Chondrocyte (in vitro differentiated cells): ENCODE data around the gene AHNAK. TPM values are rescaled to one million over a fixed set of nuclear protein-coding genes. Genes with fewer than 3 reads are reported as not detected.

ENCODE experiments used
- DNase-seq: peaks from one replicate; pipeline ENCODE4 v3.0.0; 2021; ENCODE audit warnings: mixed read lengths, low spot score
- H3K27ac Mint-ChIP-seq: one replicate; pipeline ENCODE4 v1.8.0; 2021; ENCODE audit warnings: mild to moderate bottlenecking, moderate library complexity, mixed read lengths; ENCODE audit not compliant: unreplicated experiment
- H3K27me3 Mint-ChIP-seq: 2 replicates; pipeline ENCODE4 v1.8.0; 2021; ENCODE audit warnings: low read depth, mixed read lengths
- H3K36me3 Mint-ChIP-seq: 2 replicates; pipeline ENCODE4 v1.8.0; 2021; ENCODE audit warnings: low read depth, mixed read lengths
- H3K4me1 Mint-ChIP-seq: 2 replicates; pipeline ENCODE4 v1.8.0; 2021; ENCODE audit warnings: low read depth, mild to moderate bottlenecking, mixed read lengths
- H3K4me3 Mint-ChIP-seq: one replicate; pipeline ENCODE4 v1.8.0; 2021; ENCODE audit warnings: mild to moderate bottlenecking, moderate library complexity, mixed read lengths; ENCODE audit not compliant: unreplicated experiment
- H3K9me3 Mint-ChIP-seq: 2 replicates; pipeline ENCODE4 v1.8.0; 2021; ENCODE audit warnings: low read depth, mixed read lengths
- total RNA-seq: library from RNA; stranded (reverse); gene quantifications from 3 replicates; pipeline ENCODE4 v1.2.1, GENCODE V29; 2021
- TF ChIP-seq, protein P1 (sequence below): fragments of 200-600 bp; sonication (generic); IDR thresholded peaks from 2 replicates; pipeline ENCODE4 v1.5.0; 2021; ENCODE audit warnings: antibody characterized with exemption, mild to moderate bottlenecking, moderate library complexity

AHNAK gene
- total RNA-seq, 1 donor from 2014 or later, result 514 TPM

GRCh38 chr11:62505440-62506091 lies 41.0 kb downstream of the AHNAK start:
- H3K36me3 Mint-ChIP-seq, result no peaks in the 10 kb centered on the region
- H3K4me1 Mint-ChIP-seq, result peaks cover 36% of the 10 kb centered on the region
- no peak for DNase-seq
- H3K27me3 Mint-ChIP-seq, result no peaks in the 10 kb centered on the region
- H3K27ac Mint-ChIP-seq, result no peak overlapping the region
- no peaks in the 10 kb centered on the region for H3K9me3 Mint-ChIP-seq
- TF ChIP-seq, protein P1, sequence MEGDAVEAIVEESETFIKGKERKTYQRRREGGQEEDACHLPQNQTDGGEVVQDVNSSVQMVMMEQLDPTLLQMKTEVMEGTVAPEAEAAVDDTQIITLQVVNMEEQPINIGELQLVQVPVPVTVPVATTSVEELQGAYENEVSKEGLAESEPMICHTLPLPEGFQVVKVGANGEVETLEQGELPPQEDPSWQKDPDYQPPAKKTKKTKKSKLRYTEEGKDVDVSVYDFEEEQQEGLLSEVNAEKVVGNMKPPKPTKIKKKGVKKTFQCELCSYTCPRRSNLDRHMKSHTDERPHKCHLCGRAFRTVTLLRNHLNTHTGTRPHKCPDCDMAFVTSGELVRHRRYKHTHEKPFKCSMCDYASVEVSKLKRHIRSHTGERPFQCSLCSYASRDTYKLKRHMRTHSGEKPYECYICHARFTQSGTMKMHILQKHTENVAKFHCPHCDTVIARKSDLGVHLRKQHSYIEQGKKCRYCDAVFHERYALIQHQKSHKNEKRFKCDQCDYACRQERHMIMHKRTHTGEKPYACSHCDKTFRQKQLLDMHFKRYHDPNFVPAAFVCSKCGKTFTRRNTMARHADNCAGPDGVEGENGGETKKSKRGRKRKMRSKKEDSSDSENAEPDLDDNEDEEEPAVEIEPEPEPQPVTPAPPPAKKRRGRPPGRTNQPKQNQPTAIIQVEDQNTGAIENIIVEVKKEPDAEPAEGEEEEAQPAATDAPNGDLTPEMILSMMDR, result no peak
- H3K4me3 Mint-ChIP-seq, result no peak overlapping the region

DNA sequence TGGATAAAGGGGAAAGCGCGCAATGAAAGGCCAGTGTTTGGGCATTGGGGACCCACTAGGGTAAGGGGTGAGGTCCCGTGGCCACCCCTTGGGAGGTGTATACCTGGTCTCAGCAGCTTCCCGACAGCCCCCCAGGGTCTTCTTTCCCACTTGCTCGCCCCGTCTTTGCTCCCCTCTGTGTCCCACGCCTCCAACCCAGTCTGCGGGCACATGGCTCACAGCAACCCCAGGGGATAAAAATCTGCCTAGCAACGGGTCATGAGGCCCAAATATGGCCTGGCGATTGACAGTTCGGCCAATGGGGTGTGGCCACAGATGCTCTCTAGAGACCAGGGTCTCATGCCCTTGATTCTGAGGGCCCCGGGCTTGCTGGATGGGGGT lies 41.6 kb downstream of the AHNAK start:
- Mint-ChIP-seq H3K36me3 (no peaks in the 10 kb centered on the region), H3K27me3 (no peaks in the 10 kb centered on the region), H3K27ac (no peak overlapping the region), H3K4me1 (peaks cover 36% of the 10 kb centered on the region), H3K4me3 (no peak overlapping the region), H3K9me3 (no peaks in the 10 kb centered on the region)
- no peak for DNase-seq
- TF ChIP-seq, protein P1, result no peak

GRCh38 chr11:62504158-62504973 lies 42.2 kb downstream of the AHNAK start:
- DNase-seq, result no peak
- H3K27me3 Mint-ChIP-seq, result no peaks in the 10 kb centered on the region
- TF ChIP-seq, protein P1, result no peak
- H3K27ac Mint-ChIP-seq, result no peak overlapping the region
- no peaks in the 10 kb centered on the region for H3K36me3 Mint-ChIP-seq
- no peak overlapping the region for H3K4me3 Mint-ChIP-seq
- no peaks in the 10 kb centered on the region for H3K9me3 Mint-ChIP-seq
- peaks cover 36% of the 10 kb centered on the region for H3K4me1 Mint-ChIP-seq

DNA sequence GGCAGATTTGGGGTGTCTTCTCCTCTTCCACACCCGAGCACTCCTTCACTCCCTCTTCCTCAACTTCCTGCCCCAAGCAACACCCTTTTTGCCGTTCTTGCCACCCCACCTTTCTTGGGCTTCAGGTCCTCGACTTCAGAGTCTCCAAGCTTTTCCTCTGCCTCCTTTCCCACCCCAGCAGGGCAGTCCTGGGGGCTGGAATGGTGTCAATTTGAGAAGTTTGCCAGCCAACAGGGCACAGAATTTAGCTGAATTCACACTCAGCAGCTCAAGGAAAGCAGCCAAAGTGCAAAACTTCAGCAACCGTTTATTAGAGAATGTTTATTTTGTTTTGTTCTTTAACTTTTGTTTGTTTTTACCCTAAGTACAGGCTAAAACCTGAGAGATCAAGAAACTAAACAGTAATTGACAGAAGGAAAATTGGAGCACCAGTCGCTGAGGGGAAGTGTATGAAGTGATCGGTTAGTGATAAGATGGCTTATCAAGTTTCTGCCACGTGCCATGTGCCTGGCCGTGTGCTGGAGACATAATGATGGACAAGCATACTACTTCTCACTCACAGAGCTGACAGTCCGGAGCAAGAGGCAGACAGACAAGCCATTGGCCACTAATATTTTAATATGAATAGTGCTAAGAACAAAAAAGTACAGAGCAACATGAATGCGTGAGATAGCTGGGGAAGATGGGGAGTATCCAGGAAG lies 44.4 kb downstream of the AHNAK start:
- no peaks in the 10 kb centered on the region for H3K36me3 Mint-ChIP-seq
- H3K9me3 Mint-ChIP-seq, result no peaks in the 10 kb centered on the region
- H3K27ac Mint-ChIP-seq, result no peak overlapping the region
- no peaks in the 10 kb centered on the region for H3K27me3 Mint-ChIP-seq
- TF ChIP-seq, protein P1, result no peak
- H3K4me1 Mint-ChIP-seq, result peaks cover 25% of the 10 kb centered on the region
- no peak for DNase-seq
- no peak overlapping the region for H3K4me3 Mint-ChIP-seq

DNA sequence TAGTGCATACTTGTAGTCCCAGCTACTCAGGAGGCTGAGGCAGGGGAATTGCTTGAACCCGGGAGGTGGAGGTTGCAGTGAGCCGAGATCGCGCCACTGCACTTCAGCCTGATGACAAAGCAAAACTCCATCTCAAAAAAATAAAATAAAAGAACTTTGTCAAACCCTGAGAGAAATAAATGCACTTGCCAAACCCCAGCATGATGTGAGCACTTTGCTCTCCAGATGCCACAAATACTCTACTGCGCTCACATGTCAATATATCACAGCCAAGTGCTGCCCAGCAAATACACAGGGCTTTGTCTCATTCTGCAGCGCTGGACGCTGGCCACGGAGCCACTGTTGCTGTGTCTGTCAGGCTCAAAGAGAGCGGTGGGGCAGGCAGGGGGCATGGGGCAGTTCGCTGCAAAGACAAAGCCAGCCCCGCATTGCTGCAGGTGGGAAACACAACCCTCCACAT lies 45.1 kb downstream of the AHNAK start:
- Mint-ChIP-seq H3K27ac (no peak overlapping the region), H3K9me3 (no peaks in the 10 kb centered on the region), H3K4me3 (no peak overlapping the region), H3K4me1 (peaks cover 22% of the 10 kb centered on the region), H3K27me3 (no peaks in the 10 kb centered on the region), H3K36me3 (no peaks in the 10 kb centered on the region)
- TF ChIP-seq, protein P1, result no peak
- no peak for DNase-seq
